ENCODE data around the gene ZNRF1. TPM values are rescaled to one million over a fixed set of nuclear protein-coding genes. Genes with fewer than 3 reads are reported as not detected.
A peak's percentile ranks its signal among the peaks of the same experiment; 100 is the strongest.

The ZNRF1 gene
- total RNA-seq, 4 donors from 2014 or later: 18.2 to 28.3 (median 23.6) TPM

DNA sequence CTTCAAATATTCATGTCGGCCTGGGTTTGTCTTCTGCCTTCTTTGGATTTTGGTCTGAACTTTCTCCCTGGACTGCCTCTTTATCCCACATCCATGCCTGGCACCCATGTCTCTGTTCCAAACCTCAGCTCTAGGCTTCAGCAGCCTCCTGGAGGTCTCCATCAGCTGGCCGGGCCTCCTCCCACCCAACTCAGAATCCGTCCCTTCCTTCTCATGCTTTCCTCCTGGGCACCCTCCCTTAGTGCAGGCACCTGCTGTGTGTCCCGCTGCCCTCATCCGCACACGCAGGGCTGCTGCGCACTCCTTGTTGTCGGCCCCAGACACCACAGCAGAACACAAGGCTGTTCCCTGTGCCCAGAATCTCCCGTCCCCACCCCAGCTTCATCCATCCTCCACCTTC, 103.8 kb downstream of the ZNRF1 start:
- Histone ChIP-seq H3K9me3 (no peaks in the 10 kb centered on the region), H3K27ac (replicated peaks in 1 of 4) (no peak overlapping the region), H3K36me3 (peaks cover 0 to 6% (median 4%) of the 10 kb centered on the region in 4 donors), H3K4me3 (no peak overlapping the region), H3K4me1 (peaks cover 61 to 66% (median 62%) of the 10 kb centered on the region in 4 donors), H3K27me3 (no peaks in the 10 kb centered on the region)
- TF ChIP-seq POLR2A (IDR thresholded peaks at IDR 0.05; ENCODE audit: low read depth): no peak
- TF ChIP-seq EP300 (IDR thresholded peaks at IDR 0.05): no peak
- TF ChIP-seq, protein P1, sequence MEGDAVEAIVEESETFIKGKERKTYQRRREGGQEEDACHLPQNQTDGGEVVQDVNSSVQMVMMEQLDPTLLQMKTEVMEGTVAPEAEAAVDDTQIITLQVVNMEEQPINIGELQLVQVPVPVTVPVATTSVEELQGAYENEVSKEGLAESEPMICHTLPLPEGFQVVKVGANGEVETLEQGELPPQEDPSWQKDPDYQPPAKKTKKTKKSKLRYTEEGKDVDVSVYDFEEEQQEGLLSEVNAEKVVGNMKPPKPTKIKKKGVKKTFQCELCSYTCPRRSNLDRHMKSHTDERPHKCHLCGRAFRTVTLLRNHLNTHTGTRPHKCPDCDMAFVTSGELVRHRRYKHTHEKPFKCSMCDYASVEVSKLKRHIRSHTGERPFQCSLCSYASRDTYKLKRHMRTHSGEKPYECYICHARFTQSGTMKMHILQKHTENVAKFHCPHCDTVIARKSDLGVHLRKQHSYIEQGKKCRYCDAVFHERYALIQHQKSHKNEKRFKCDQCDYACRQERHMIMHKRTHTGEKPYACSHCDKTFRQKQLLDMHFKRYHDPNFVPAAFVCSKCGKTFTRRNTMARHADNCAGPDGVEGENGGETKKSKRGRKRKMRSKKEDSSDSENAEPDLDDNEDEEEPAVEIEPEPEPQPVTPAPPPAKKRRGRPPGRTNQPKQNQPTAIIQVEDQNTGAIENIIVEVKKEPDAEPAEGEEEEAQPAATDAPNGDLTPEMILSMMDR (IDR thresholded peaks at IDR 0.05): no peak
- no peak for TF ChIP-seq POLR2AphosphoS5 (IDR thresholded peaks at IDR 0.05)
- intact Hi-C loops (cut with DNase I): no loop called here
- WGBS: 96% methylated on average over 9 of the region's 9 CpGs
- no peak for DNase-seq (ENCODE audit: extremely low spot score)

DNA sequence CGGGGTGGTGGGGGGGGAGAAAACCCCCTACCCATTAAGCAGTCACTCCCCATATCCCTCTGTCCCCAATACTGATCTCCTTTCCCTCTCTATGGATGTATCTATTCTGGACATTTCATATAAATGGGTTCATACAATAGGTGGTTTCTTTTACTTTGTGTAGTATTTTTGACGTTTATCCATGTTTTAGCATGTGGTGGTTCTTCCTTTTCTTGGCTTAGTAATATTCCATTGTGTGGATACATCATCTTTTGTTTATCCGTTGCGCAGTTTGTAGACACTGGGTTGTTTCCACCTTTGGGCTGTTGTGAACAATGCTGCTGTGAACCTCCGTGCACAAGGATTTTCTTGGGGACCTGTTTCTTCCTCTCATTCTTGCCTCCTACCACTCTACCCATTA, 105.2 kb downstream of the ZNRF1 start:
- peaks cover 61 to 66% (median 62%) of the 10 kb centered on the region in 4 donors for H3K4me1 ChIP-seq
- no peak overlapping the region for H3K4me3 ChIP-seq
- no peak for TF ChIP-seq EP300 (IDR thresholded peaks at IDR 0.05)
- TF ChIP-seq POLR2AphosphoS5 (IDR thresholded peaks at IDR 0.05): no peak
- TF ChIP-seq POLR2A (IDR thresholded peaks at IDR 0.05; ENCODE audit: low read depth): no peak
- TF ChIP-seq, protein P1 (IDR thresholded peaks at IDR 0.05): no peak
- H3K27me3 ChIP-seq: no peaks in the 10 kb centered on the region
- no peak for DNase-seq (ENCODE audit: extremely low spot score)
- no peaks in the 10 kb centered on the region for H3K9me3 ChIP-seq
- 96% methylated on average over 5 of the region's 5 CpGs for whole genome bisulfite sequencing
- peak overlapping the region in 3 of 4 donors; percentile 82 to 86 (median 85) for H3K27ac ChIP-seq (replicated peaks in 1 of 4)
- intact Hi-C loops (cut with DNase I): no loop called here
- peaks cover 0 to 6% (median 4%) of the 10 kb centered on the region in 4 donors for H3K36me3 ChIP-seq

DNA sequence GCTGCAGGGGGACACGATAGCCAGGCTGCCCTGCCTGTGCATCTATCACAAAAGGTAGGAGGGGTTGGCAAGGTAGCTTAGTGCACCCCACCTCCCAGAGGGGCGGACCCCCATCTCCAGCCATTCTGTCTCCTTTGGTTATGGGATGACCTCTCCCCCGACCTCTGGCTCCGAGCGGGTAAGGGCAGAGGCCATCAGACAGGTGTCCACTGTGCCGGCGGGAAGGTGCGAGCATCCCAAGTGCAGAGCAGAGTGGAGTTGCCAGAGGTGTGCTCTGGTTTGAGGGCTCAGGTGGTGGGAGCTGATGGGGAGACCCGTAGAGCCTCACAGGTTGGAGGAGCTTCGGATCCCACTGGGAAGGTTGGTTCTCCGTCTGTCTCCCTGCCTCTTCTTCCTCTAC, 106.0 kb downstream of the ZNRF1 start:
- Histone ChIP-seq H3K4me1 (peaks cover 61 to 66% (median 62%) of the 10 kb centered on the region in 4 donors), H3K27me3 (no peaks in the 10 kb centered on the region), H3K9me3 (no peaks in the 10 kb centered on the region), H3K4me3 (no peak overlapping the region), H3K36me3 (peaks cover 0 to 6% (median 4%) of the 10 kb centered on the region in 4 donors), H3K27ac (replicated peaks in 1 of 4) (peak overlapping the region; percentile 80 to 86 (median 84))
- WGBS: 94% methylated on average over 8 of the region's 11 CpGs
- TF ChIP-seq POLR2A (IDR thresholded peaks at IDR 0.05; ENCODE audit: low read depth): no peak
- no peak for TF ChIP-seq POLR2AphosphoS5 (IDR thresholded peaks at IDR 0.05)
- TF ChIP-seq, protein P1 (IDR thresholded peaks at IDR 0.05): no peak
- TF ChIP-seq EP300 (IDR thresholded peaks at IDR 0.05): no peak
- intact Hi-C loops (cut with DNase I): loop anchor here (5.0 kb wide), 1 partner anchor 43 kb away; no protein-coding TSS in a partner anchor
- DNase-seq (ENCODE audit: extremely low spot score): no peak

DNA sequence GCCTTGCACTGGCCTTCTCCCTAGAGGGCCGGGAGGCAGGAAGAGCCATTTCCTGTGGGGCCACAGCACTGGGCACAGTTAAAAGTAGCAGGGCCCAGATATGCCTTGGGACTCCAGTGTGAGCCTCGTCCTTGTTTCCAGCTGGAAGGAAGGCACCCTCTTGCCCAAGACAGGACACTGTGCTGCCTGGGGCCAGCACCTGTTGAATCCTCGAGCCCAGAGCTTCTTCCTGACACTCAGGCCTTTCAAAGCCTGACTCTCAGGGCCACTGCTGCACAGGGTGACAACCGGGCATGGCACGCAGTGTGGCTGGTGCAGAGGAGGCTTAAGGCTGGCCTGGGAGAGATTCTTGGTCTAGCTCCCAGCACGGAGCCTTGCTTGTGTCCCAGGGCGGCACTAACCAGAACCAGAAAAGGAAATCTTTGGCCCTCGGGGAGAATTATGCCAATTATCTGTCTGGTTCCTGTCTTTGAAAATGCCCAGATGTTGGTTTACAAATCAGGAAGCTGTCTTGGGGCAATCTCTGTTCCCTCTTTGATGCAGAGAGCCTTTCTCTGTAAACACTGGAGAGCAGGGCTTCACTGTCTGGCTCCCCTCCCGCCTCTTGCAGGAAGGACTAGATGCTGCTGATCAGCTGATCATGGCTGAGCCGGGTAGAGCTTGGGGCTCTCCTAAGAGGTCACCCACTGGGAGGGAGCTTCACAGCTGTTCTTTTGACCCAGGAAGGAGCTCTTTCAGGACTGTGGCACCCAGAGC, 106.7 kb downstream of the ZNRF1 start:
- DNase-seq (ENCODE audit: extremely low spot score): no peak
- peaks cover 61 to 66% (median 63%) of the 10 kb centered on the region in 4 donors for H3K4me1 ChIP-seq
- peak overlapping the region; percentile 80 to 86 (median 84) for H3K27ac ChIP-seq (replicated peaks in 1 of 4)
- 27% methylated on average over 6 of the region's 10 CpGs for WGBS
- H3K9me3 ChIP-seq: no peaks in the 10 kb centered on the region
- TF ChIP-seq POLR2AphosphoS5 (IDR thresholded peaks at IDR 0.05) (peak; percentile 75 to 88), EP300 (IDR thresholded peaks at IDR 0.05) (peak; percentile 5), POLR2A (IDR thresholded peaks at IDR 0.05; ENCODE audit: low read depth) (no peak)
- H3K4me3 ChIP-seq: no peak overlapping the region
- H3K36me3 ChIP-seq: peaks cover 0 to 6% (median 4%) of the 10 kb centered on the region in 4 donors
- no peaks in the 10 kb centered on the region for H3K27me3 ChIP-seq
- intact Hi-C loops (cut with DNase I): loop anchor here (5.0 kb wide), 1 partner anchor 43 kb away; no protein-coding TSS in a partner anchor
